T-helper 2 cell (primary cell): ENCODE results near the gene SIX1.
A peak's percentile ranks its signal among the peaks of the same experiment; 100 is the strongest.

Source experiments
- DNase-seq, 5 experiments: peaks; one replicate each; pipeline versions ENCODE4 v3.0.0 to v3.0.0-alpha.2; 2012 to 2022
- total RNA-seq, 2 donors: gene quantifications; one replicate each; lab custom pipeline; 2026; lab: John Stamatoyannopoulos, UW

Gene SIX1
- 0 to 0.74 reads per million in 2 donors for total RNA-seq

DNA sequence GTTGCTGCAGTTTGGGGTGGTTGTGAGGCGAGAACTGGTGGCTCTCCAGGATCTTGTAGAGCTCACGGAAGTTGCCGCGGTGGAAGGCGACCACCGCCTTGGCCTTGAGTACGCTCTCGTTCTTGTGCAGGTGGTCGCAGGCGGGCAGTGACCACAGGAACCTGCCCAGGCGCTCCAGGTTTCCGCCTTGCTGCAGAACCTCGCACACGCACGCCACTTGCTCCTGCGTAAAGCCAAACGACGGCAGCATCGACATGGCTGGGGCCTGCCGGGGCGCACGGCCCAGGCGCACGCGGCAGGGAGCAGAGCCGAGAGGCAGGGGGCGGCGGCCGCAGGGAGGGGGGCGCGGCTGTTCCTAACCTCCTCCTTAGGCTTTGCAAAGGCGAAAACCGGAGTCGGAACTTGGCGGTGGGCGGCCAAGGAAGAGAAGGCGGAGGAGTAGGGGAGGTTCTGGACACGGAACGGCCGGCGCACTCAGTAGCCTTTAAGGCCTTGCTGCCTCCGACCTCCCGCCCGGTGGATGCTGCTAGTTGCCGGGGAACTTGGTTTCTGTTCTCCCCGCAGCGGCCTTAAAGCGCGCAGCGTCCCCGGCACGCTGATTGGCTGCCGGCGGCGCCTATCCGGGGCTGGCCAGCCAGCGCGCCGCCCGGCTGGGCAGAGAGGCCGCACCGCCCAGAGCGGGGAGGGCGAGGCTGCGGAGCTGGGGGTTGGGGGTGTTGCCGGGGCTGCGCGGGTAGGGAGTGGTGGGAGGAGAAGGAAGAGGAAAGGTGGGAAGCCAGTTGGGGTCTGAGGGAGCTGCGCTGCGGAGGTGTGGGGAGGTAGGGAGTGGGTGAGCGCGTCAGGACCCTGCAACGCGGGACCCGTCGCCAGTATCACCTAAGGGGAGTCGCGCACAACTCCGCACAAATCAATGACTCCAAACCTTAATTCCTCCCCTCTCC, at the start of gene SIX1:
SIX1 (minus strand) TSS at position 544 of the 941 bp plus-strand sequence; CDS start at position 256, 288 bp downstream.
- DNase-seq: peak in 1 of 5 experiments; percentile 73

DNA sequence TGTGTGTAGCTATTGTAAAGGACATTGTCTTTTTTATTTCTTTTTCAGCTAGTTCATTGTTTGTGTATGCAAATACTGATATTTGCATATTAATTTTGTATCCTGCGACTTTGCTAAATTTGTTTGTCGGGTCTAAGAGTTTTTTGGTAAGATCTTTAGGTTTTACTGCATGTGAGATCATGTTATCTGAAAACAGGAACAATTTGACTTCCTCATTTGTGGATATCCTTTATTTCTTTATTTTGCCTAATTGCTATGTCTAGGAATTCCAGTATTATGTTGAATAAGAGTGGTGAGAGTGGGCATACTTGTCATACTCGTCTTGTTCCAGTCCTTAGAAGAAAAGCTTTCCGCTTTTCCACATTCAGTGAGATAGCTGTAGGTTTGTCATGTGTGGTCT, 46.0 kb upstream of the SIX1 start:
- no peak for DNase-seq

DNA sequence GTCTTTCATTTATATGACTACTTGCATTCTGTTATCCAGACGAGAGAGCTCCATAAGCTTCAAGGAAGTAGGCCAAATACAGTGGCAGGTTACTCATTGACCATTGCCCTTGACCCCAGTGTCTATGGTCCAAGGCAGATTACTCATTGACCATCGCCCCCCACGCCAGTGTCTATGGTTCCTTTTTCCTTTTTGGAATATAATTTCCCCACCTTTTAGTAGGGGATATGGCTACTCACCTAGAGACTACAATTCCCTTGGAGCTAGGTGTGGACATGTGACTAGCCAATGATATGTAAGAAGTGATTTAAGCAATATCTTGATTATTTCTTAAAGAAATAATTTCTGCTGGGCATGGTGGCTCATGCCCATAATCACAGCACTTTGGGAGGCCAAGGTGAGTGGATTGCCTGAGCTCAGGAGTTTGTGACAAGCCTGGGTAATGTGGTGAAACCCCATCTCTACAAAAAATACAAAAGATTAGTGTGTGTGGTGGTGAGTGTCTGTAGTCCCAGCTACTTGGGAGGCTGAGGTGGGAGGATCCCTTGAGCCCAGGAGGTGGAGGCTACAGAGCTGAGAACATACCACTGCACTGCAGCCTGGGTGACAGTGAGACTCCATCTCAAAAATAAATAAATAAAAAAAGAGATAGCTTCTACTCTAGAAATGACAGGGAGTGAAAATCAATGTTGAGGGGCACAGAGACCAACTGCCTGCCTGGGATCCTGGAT, 42.3 kb upstream of the SIX1 start:
- DNase-seq: no peak

DNA sequence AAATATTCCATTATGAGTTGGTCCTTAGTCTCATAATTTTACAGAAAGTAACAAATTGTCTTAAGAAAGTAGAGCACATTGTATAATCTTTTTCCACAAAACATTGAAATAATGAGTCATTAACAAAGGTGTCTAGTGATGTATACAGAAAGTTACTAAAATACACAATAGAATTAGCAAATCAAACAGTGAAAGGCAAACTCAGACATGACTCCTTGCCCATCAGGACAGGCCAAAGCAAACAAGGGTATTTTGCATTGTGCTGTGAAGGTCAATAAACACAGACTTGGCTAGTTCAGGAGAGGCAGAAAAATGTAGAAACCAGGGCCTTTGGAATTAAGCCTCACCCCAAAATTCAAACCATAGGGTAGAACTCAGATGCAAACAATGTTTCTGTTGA, 37.6 kb upstream of the SIX1 start:
- no peak for DNase-seq

DNA sequence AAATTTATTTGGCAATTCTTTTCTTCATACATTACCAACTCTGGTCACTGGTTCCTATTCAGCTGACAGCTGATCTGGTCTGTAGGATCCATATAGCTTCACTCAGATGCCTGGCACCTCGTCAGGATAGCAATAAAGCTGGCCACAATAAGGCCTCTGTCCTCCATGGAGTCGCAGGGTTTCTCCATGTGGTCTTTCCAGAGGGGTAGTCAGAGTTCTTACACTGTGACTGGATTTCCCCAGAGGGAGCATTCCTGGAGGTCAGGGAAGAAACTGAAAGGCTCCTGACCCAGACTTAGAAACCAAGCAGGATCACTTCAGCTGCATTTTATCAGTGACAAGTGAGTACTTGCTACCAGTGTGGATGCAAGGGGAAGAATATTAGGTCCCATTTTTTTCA, 34.9 kb upstream of the SIX1 start:
- no peak for DNase-seq

DNA sequence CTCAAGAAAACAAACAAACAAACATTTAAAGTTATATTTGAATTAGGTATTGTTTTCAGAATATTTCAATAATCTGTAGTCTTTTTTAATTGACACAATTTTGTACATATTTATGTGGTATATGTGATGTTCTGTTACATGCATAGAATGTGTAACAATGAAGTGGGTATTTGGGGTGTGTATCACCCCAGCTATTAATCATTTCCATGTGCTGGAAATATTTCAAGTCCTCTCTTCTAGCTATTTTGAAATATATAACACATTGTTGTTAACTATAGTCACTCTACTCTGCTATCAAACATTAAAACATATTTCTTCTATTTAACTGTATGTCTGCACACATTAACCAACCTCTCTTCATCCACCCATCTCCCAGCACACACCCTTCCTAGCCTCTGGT, 32.0 kb upstream of the SIX1 start:
- DNase-seq: no peak

DNA sequence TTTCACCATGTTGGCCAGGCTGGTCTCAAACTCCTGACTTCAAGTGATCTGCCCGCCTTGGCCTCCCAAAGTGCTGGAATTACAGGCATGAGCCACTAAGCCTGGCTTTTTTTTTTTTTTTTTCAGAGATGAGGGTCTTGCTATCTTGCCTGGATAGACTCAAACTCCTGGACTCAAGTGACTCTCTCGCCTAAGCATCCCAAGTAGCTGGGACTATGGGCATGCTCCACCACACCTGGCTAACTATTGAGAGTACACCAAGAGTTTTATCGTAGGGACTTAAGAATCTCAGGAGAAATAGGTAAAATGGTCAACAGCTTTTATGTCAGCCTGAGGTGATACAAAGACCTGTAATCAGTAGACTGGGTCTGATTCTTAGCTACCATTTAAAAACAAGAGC, 31.2 kb upstream of the SIX1 start:
- DNase-seq: no peak

DNA sequence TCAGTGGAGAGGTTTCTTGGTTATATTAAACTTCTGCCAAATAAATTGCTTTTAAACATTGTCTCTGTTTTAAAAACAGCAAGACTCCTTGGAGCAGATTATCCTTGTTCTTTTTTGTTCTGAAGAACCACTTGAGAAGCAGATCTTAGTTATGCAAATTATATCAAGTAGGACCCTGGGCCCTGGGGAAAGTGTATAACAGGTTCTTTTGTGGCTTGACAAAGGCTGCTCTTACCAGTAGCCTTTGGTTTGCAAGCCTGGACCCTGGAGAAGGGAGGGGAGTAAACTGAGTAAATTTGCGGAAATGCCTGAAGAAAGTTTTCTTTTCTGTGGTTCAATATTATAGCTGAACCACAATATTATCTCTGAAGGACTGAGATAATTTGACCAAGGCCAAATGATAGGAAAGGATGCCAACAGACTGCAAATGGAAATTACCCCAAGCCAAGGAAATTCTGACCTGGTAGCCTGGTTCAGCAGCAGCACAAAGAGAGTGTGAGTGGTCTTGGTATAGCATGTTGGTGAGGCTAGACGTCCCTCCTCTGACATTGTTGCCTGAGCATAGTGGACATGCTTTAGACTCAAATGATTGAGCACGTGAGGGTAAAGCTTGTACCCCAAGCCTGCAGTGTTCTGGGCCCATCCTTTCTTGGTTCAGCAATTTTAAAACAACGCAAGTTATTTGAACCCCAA, 30.4 kb upstream of the SIX1 start:
- DNase-seq: no peak

DNA sequence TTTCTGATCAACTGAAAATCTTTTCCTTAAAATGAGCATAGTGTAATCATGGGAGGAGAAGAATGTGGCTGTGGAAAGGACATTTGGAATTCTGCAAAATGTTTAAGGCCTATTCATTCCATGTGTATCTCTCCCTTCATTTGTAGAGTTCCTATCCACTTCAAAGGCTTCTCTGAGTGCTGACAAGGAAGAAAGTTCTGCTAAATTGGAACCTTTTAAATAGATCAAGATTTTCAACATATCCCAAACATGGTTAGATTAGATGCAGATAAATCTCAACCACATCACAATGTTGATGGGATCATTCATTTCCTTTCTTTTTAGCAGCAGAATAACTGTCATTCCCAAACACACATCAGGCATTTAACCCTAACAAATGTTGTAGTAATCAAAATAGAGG, 28.4 kb upstream of the SIX1 start:
- DNase-seq: no peak

DNA sequence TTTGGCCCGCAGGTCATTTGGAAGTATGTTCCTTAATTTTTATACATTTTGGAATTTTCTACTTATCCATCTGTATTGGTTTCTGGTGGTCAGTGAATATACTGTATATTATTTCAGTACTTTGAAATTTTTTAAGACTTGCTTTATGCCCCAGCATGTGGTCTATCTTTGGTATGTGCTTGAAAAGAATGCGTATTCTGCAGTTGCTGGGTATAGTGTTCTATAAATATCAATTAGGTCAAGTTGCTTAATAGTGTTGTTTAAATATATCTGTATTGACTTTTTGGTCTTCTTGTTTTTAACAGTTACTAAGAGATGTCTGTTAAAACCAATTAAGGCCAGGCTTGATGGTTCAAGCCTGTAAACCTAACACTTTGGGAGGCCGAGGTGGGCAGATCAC, 21.7 kb upstream of the SIX1 start:
- DNase-seq: no peak

DNA sequence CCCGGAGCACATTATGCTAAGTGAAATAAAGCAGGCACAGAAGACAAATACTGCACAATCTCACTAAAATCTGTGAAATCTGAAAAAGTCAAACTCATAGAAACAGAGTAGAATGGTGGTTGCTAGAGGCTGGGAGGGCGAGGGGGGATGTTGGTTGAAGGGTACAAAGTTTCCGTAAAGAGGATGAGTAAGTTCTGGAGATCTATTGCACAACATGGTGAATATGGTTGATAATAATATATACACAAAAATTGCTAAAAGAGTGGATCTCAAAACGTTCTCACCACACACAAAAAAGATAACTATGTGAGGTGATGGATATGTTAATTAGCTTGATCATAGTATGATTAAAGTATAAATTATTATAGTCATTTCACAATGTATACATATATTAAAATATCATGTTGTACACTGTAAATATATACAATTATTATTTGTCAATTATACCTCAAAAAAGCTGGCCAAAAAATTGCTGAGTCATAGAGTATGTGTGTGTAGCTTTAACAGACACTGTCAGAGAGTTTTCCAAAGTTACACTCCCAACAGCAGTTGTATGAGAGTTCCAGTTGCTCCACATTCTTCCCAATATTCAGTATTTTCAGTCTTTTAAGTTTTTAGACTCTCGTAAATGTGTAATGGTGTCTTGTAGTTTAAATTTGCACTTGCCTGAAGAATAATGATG, 19.3 kb upstream of the SIX1 start:
- DNase-seq: no peak

DNA sequence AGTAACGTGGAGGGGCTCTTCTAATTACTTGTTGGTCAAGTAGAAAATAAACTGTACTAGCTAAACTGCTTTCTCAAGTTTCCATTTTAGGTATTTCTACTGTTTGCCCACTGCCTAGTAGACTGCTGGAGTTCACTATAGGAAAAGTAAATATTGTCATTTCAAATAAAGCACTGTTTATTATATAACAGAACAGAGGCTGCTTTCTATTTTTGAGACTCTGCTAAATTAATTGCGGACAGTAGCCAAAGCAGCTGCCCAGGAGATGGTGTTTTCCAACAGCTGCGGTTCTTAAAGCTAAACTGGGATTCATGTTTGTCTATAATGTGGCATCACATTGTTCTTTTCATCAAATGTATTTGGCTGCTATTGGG, 15.9 kb upstream of the SIX1 start:
- DNase-seq: no peak

DNA sequence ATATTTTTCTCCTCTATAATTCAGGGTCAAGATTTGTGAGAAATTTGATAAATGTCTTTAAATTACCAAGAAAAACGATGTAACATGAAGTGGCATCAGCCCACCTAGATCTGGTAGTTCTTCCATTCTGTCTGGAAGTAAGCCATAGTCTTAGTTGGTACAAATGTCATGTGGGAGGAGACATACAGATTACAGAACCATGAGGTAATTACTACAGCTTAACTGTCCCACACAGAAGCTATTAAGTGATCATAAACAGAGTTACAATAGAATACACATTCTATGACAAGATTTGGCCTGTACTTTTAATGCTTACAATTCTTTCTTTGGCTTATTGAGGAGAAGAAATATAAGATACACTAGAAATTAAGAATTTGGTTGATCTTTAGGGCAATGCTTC, 13.7 kb upstream of the SIX1 start:
- DNase-seq: no peak

DNA sequence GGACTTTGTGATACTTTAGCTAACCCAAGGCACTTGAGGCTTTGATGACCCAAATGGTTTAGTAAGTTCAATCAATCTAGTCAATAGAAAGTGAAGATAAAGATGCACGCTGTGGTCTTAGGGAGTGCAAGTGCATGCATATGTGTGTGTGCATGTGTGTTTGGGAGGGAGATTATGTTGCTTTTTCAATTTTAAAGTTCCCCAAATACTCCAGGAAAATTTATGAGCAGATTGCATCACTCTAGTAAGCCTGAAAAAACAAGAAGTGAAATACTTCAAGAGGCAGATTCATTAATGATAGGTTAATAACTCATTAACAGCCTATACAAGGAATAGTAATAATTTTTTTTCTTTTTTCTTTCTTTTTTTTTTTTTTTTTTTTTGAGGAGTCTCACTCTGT, 12.4 kb upstream of the SIX1 start:
- DNase-seq: no peak

DNA sequence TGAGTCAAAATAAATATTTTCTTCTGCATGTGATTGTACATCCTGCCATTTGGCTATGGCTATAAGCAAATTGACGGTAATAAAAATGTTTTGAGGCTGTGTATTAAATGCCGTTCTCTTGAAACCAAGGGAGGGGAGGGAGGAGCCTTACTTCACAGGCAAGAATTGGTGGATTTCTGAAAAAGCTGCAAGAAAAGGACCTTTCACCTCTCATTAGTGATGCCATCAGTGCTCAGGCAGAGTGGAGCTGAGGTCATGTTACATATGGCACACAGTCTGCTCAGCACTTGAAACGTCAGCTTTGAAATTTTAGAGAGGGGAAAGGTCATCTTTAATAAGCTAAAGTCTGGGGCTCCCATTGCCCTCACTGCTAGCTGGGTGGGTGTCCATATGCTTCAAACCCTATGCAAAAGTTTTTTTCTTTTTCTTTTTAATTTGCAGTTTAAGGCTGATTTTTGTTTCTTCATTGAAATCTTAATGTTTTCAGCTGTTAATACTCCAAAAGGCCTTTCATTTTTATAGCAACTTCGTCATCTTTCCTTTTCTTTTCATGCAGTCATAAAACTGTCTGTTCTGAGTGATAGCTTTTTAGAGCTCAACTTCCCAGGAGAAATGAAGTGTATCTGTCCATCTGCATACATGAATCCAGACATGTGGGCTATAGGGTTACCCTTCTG, 9.8 kb upstream of the SIX1 start:
- no peak for DNase-seq

DNA sequence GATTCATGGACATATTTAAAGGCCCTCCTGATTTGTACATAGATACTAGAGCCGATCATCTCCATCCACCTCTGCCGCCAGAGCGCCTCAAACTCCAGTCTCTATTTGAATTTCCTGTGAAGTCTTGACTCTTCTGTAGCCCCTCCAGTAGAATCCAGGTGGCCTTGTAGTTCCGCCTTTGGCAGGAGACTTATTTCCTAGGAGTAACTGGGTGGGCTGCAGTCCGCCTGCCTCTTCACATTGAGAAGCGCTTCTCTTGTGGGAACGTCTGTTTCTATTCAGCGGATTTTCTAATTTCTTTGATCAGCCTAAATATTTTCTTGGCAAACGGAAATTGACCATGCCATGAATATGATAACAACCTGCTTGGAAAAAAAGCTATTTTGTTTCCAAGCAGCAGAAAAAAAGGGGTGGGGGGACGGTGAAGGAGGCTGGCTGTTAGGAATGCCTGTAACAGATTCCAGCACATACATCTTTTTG, 9.0 kb upstream of the SIX1 start:
- DNase-seq: no peak

DNA sequence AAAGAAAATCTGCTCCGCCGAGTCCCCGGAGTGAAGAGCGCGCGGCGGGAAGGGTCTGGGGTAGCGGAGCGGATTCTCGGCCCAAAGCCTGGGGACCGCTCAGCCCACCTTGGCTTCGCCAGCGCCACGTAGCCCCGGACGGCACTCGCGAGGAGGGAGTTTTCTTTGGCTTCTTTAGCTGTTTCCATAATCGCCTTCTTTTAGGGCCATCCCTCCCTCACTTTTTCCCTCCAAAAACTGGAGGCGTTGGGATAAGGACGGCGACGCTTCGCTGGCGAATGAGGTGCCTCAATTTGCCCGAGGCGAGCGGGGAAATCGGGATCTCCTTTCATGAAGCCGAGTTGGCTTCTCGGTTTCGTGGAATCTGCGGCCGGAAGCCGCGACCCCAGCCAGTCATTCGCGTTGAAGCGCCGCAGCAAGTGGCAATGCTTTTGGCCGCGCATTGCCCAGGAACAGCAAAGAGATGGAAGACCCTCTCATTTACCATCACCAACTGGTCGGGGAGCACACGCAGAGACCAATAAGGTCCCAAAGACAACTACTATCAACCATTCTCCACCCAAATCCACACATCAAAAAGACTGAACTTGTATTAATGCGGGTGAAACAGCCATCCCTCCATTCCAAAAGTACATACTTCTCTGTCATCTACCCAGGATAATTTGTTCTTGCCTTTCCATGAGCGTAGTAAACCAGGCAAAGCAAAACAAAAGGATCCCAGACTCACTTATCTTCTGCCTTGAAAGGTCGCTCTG, 8.4 kb upstream of the SIX1 start:
- DNase-seq: no peak

DNA sequence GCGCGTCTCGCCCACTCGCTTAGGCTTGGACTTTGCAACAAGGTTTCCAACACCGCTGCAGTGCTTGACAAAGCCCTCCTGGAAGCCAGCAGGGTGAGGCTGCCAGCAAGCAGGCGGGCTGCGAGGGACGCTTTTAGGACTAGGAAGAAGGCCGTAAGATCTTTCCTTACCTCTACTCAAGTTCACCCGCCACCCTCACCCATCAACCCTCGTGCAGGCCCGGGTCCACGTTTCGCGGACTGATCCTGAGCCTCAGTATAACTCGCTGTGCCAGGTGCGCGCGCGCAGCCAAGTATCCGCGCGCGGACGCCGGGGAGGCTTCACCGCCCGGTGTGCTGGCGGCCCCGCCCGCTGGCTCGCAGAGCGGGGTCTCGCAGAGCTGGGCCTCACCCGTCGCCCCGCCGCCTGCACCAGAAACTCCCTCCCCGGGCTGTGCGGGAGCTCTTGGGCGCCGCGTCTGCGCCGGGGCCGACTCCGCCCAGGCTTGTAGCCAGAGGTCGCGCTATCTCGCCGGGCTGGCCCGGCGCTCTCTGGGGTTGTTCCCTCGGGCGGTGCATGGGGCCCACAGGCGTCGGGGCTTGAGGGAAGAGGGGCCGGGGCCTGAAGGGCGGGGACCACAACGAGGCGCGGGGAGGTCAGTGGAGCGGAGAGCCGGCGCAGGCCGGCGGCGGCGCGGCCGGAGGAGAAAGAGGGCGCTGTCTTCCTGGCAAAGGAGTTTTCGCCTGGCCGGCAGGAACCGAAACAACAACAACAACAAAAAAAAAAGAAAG, 7.6 kb upstream of the SIX1 start:
- DNase-seq: peak in 1 of 5 experiments; percentile 66

DNA sequence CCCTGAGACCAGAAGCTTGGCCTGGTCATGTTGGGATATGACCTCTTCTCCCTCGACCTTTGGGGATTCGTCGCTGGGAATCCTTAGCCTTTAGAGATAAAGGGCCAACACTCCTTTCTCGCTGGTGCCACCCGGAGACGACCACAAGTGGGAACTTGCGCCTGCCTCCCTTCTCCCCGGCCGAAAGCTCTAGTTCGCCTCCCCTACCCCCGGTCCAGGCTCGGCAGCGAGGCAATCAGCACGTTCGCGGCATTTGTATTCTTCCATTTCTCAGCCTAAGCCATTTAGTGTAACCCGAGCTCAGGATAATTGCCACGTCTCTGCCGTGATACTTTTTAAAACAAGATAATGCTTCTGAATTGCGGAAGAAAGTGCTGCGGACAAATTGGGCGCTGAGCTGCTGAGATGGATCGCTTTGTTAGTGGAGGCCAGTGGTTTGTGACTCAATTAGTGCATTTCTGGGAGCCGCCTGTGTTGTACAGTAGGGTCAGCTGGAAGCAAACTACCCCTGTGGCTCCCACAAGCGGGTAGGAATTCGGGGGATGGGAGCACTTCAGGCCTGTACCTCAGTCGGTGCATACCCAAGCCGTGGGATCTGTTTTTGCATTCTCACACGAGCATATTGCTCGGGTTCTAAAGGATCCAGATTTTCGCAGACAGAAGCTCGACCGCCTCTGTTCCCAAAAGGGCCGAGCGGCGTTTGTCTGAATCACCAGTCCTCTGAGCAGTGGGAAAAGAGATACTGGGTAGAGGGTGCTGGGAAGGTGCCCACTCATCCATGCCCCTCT, 6.8 kb upstream of the SIX1 start:
- peak in 1 of 5 experiments; percentile 35 for DNase-seq
